Activated gamma-delta T cell treated with anti-CD3 and anti-CD28 coated beads, Interleukin-2, amount 50 U/mL, for 16 hours (primary cell): ENCODE results near the gene TBC1D10B.
A peak's percentile ranks its signal among the peaks of the same experiment; 100 is the strongest.

Source experiments
- DNase-seq: peaks from one replicate; pipeline ENCODE4 v3.0.0-alpha.2; 2020; ENCODE audit warnings: low read depth

The TBC1D10B gene

GRCh38 chr16:30372038-30372712 lies 1.9 kb upstream of the TBC1D10B start:
- no peak for DNase-seq

GRCh38 chr16:30371248-30371816 lies 1.0 kb upstream of the TBC1D10B start:
- DNase-seq = no peak

GRCh38 chr16:30369938-30370455 lies 297 bp downstream of the TBC1D10B start:
- DNase-seq = no peak

GRCh38 chr16:30369091-30369937 lies 980 bp downstream of the TBC1D10B start:
- no peak for DNase-seq

DNA sequence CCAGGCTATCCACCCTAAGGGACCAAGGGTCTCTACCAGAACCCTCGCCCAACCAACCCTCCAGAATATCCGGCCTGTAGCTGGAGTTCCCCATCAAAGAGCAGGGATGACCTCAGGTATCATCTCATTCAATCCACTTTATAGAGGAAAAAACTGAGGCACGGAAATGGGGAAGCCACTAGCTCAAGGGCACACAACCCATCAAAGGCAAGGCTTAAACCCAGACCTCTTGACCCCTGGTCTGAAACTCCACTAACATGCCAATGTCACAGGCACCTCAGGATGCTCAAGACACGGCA lies 1.6 kb downstream of the TBC1D10B start:
- no peak for DNase-seq

DNA sequence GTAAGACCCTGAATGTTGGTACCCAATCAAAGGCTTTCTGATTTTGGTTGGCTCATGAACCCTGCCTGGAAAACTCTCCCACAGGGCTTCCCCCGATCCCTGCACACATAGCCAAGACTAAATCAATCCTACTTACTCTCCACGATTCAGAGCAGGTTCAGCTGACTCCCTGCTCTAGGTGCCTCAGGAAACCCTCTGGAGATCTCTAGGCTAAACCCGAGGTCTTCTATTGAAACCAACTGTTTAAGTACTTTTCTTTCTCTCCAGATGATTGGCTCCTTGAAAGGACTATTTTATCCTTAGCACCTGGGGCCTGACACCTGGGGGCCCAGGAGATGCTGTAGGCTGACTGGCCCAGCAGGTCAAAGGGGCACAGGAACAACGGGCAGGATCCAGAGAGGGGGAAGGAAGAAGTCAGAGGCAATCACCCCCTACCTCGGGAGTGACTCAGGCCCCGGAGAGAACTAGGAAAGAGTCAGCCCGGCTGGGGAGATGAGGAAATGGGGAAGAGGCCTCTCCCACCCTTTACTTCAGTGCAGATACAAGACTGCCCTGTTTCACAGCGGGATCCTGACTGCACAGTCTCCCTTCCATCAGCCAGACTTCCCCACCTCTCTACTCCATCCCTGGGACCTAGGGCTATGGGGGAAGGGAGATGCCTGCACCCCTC lies 2.0 kb downstream of the TBC1D10B start:
- DNase-seq = no peak

GRCh38 chr16:30367349-30368009 lies 2.8 kb downstream of the TBC1D10B start:
- DNase-seq = no peak

GRCh38 chr16:30366511-30366910 lies 3.8 kb downstream of the TBC1D10B start:
- no peak for DNase-seq

DNA sequence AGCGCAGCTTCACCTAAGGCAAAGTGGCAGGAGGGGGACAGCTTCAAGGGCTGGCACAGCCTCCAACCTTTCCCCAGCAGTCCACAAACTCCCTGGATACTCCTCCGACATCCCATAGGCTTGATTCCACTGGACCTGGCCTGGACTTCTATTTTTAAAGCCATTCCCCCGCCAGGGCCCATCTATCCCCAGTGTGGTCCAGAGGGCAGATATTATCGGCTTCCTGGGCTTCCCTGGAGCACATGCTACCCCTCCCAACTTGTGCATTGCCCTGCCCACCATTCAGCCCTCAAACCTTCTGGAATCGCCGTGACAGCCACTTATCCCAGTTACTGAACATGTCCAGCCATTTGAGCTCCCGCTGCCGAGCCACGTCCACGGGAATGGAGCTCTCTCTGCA lies 5.1 kb downstream of the TBC1D10B start:
- no peak for DNase-seq

- DNase-seq = no peak
Observed at GRCh38 chr16:30361180-30361579, 9.1 kb downstream of the TBC1D10B start.

DNA sequence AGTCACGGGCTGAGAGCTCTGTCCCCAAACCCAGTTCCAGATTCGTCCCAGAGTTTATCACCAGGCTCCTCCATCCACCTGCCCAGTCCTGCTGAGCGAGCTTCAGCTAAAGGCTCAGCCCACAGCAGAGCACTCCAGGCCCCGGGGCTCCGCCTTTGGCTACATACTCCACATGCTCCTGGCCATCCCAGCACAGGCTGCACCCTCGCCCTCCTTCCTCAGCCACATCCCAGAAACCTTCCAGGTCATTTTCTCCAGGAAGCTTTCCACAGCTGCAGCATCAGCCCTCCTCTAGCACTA lies 10.5 kb downstream of the TBC1D10B start:
- DNase-seq = no peak

- no peak for DNase-seq
Observed at GRCh38 chr16:30358990-30359870, 11.1 kb downstream of the TBC1D10B start.

- no peak for DNase-seq
Observed at GRCh38 chr16:30358577-30358936, 11.7 kb downstream of the TBC1D10B start.

- DNase-seq = no peak
Observed at GRCh38 chr16:30357715-30358576, 12.3 kb downstream of the TBC1D10B start.

- no peak for DNase-seq
Observed at GRCh38 chr16:30357085-30357714, 13.1 kb downstream of the TBC1D10B start.

DNA sequence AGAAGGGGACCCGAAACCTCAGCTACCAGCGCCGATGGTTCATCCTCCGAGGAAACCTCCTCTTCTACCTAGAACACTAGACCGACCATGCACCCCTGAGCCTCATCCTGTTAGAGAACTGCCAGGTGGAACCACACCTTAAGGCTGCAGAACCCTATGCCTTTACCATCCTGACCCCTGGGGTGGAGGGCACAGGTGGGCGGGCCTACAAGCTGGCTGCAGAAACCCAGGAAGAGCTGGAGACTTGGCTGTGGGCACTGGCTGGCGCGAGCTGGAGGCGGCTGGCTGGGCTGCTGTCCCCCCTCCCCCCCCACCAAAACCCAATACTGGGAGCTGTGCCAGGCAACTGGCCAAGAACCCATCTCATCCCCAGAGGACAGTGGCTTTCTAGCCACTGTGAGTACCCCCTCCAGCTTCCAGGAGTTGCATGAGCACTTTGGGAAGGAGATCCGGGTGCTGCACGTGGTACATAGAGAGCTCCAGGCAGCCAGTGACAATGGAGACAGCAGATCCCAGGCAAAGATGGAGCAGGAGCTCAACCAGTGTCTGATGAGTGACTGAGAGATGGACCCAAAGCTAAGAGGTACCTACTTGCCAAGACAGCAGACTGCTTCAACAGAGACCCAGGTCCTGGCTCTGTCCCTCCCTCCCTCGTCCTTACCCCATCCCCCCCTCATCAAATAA lies 13.8 kb downstream of the TBC1D10B start:
- no peak for DNase-seq

DNA sequence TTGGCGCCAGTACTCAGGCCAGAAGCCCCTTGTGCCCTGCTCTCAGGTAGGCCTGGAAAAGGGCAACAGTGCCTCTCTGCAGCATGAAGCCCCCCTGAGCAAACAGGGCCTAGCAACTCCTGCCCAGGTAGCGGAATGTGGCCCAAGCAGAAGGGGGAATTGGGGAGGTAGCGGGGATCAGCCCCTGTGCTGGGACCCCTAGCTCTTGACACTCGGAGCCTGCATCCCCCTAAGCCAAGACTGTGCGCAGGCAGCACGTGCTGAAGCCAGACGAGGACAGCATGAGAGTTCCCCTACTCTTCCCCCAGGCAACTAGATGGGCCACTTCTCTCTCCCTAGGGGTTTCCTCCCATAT lies 14.4 kb downstream of the TBC1D10B start:
- DNase-seq = no peak

GRCh38 chr16:30355144-30355953 lies 14.9 kb downstream of the TBC1D10B start, which contains the start of gene CD2BP2:
TSS of gene CD2BP2 (minus strand) at chr16:30355308. CDS start at chr16:30354681, 627 bp downstream.
- peak; percentile 79 for DNase-seq
